Measurements from ENCODE around the gene P2RY8.
A peak's percentile ranks its signal among the peaks of the same experiment; 100 is the strongest.
"Not testable (repeated sequence)": the region's sequence is repeated elsewhere in the genome, so short reads cannot be mapped to it uniquely, and the experiment has no call there.

The P2RY8 gene

DNA sequence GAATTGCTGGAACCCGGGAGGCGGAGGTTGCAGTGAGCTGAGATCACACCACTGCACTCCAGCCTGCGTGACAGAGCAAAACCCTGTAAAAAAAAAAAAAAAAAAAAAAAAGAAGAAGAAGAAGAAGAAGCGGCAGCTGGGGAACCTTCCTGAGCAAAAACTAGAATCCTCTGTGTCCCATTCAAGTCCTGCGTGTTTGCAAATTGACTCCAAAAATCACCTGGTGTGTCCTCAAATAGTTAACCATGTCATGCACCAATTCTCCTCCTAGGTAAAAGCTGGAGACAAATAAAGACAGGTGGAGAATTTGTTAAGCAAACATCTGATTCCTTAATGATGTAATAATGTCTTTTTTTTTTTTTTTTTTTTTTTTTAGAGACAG is 52.4 kb downstream of the P2RY8 start:
- no peak for DNase-seq

DNA sequence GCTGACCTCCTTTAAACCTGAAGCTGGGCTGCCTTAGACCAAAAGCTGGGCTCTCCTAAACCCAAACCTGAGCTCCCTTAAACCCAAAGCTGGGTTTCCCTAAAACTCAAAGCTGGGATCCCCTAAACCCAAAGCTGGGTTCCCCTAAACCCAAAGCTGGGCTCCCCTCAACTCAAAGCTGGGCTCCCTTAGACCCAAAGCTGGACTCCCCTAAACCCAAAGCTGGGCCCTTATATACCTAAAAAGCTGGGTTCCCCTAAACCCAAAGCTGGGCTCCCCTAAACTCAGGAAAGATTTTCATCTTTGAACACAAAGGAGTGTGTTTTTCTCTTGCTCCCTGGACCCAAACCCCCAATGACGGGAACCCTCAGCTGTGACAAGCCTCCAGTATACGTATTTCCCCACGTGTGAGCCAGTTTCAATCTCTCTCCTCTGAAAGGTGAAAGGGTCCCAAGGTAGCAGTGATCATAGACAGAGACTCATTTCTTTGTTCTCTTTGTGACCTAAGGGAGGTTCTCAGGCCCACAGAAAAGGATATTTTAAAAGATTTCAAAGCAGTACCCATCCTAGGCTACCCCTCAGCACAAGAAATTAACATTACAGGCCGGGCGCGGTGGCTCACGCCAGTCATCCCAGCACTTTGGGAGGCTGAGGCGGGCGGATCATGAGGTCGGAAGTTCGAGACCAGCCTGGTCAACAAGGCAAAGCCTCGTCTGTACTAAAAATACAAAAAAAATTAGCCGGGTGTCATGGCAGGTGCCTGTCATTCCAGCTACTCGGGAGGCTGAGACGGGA is 52.9 kb downstream of the P2RY8 start:
- no peak for DNase-seq

DNA sequence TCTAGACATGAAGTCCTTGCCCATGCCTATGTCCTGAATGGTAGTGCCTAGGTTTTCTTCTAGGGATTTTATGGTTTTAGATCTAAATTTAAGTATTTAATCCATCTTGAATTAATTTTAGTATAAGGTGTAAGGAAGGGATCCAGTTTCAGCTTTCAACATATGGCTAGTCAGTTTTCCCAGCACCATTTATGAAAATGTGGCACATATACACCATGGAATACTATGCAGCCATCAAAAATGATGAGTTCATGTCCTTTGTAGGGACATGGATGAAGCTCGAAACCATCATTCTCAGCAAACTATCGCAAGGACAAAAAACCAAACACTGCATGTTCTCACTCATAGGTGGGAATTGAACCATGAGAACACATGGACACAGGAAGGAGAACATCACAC is 54.5 kb downstream of the P2RY8 start:
- DNase-seq: not testable (repeated sequence)

DNA sequence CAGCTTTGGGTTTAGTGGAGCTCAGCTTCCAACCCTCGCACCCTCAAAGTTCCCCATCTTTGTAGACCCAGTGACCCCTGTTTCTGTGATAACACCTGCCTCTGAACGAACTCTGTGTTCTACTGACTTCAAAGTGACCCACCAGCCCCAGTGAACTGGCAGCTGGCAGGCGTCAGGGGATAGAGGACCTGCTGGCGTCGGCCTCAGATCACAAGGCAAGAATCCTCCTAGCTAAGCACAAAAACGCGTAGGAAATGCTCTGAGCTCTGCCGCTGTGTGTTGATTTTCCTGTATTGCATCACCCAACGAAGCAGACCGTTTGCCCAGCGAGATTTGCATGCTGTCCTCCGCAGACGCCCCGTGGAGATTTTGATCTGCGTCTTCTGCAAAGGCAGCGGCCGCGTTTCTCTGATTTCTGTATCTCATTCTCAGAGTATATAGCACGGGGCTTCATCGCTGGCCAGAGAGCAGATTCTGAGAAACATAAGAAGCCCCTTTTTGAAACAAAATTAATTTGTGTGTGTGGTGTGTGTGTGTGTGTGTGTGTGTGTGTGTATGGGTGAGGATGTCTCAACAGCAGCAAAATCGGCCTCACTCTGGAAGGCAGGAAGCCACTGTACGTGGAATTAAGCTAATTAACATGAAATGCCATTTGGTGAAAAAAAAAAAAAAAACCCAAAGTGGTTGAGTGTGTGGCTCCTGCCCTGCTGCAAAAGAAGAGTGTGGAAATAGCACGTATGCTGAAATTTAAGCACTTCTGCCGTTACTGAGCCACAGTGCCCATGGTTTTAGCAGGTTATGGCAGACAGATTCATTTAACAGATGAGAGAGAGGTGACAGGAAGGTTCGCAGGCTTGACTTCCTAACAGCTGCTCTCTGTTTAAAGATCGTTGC is 55.1 kb downstream of the P2RY8 start:
- peak; percentile 85 for DNase-seq

DNA sequence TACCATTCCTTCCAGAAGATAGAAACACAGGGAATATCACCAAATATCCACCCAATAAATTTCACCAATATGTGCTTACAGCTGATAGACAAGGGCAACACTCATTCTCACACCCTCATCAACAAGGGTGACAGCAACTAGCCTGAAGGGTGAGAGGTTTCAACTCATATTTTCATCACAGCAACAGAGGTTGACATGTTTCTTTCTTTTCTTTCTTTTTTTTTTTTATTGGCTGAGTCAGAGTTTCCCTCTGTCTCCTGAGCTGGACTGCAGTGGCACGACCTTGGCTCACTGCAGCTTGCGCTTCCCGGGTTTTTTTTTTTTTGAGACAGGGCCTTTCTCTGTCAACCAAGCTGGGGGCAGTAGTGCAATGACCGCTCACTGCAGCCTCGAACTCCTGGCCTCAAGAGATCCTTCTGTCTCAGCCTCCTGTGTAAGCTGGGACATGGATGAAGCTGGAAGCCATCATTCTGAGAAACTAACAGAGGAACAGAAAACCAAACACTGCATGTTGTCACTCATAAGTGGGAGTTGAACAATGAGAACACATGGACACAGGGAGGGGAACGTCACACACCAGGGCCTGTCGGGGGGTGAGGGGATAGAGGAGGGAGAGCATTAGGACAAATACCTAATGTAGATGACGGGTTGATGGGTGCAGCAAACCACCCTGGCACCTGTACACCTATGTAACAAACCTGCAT is 56.8 kb downstream of the P2RY8 start:
- DNase-seq: no peak

DNA sequence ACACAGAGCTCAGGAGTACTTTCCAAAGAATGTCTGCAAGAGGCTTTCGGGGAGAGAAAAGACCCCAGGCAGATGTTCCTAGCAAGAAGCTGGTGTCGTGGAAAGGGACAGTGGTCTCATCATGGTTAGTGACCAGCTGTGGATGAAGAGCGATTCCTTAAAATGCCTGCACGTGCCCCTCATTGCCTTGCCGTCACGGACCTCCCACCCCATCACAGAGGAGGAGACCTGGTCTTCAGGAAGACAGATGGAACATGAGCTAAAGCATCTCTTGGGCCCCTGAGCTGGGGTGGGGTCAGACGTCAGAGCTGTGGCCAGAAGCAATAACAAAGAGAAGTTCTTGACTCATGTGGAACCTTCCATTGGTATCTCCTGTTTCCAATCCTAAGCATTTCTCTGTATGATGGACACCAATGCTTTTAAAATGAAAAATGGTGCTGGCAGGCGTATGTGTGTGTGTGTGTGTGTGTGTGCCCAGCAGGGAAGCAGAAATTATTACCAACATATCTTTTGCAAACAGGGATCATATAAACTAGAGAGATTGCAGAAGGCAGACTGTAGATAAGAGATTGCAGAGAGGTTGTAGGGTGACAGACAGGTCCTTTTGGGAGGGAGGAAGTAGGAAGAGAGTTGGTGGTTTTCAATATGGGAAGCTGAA is 59.1 kb downstream of the P2RY8 start:
- no peak for DNase-seq

DNA sequence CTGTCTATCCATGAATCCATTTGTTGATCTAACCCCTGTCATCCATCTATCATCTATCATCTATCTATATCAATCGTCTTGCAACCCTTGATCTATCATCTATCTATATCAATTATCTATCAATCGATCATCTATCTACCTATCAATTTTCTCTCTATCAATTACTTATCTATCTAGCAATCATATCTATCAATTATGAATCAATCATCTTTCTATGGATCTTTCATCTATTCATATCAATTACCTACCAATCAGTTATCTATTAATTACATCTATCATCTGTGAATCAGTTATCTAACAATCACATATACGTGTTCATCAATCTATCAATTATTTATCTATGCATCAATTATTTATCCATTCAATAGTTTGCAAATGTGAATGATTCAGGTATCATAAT is 59.8 kb downstream of the P2RY8 start:
- no peak for DNase-seq

GRCh38 chrX:1476682-1477081 is 60.3 kb downstream of the P2RY8 start:
- no peak for DNase-seq

DNA sequence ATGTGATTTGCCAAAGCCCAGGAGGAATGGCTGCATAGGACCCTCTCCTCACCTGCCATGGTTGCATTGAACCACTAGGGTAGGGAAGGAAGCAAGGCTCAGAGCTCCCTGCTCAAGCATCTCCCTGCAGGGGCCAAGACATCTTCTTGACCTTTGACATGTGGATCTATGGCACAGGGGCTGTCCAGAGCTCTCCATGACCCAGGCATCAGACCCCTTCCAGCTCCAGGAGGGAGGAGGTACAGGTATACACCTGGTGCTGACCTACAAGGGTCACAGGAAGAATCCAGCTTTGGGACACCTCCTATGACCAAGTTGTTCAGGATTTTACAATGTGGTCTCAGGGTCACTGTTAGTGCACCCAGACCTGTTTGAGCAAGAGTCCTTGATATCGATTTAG is 61.1 kb downstream of the P2RY8 start:
- no peak for DNase-seq

DNA sequence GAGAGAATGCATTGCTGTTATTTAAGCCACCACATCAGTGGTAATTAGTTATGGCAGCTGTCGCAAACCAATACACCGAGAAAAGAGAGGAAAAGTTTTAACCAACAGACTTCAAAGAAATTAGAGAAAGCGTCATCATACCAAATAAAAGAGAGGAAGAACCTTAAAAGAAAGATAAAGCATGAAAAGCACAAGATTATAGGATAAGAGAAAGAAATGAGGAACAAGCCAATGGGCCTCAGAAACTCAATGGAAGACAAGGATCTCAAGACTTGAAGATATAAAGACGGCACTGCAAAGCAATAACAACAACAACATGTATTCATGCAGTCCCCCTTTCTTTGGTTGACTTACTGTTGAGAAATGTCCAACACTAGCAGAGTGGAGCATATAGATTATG is 61.5 kb downstream of the P2RY8 start:
- no peak for DNase-seq

DNA sequence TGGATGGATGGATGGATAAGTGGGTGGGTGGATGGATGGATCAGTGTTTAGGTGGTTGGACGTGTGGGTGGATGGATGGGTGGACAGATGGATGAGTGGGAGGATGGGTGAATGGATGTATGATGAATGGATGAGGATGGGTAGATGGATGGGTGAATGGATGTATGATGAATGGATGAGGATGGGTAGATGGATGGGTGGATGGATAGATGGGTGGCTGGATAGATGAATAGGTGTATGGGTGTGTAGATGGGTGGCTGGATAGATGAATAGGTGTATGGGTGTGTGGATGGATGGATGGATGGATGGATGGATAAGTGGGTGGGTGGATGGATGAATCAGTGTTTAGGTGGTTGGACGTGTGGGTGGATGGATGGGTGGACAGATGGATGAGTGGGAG is 62.4 kb downstream of the P2RY8 start:
- DNase-seq: not testable (repeated sequence)

DNA sequence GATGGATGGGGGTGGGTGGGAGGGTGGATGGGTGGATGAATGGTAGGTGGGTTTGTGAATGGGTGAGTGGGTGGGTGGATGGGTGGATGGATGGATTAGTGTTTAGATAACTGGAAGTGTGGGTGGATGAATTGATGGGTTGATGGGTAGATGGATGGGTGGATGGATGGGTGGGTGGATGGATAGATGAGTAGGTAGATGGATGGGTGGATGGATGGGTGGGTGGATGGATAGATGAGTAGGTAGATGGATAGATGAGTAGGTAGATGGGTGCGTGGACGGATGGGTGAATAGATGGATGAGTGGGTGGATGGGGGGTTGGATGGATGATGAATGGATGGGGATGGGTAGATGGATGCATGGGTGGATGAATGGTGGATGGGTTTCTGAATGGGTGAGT is 64.0 kb downstream of the P2RY8 start:
- no peak for DNase-seq

- peak; percentile 88 for DNase-seq
Observed at GRCh38 chrX:1468250-1468772, 68.7 kb downstream of the P2RY8 start.

DNA sequence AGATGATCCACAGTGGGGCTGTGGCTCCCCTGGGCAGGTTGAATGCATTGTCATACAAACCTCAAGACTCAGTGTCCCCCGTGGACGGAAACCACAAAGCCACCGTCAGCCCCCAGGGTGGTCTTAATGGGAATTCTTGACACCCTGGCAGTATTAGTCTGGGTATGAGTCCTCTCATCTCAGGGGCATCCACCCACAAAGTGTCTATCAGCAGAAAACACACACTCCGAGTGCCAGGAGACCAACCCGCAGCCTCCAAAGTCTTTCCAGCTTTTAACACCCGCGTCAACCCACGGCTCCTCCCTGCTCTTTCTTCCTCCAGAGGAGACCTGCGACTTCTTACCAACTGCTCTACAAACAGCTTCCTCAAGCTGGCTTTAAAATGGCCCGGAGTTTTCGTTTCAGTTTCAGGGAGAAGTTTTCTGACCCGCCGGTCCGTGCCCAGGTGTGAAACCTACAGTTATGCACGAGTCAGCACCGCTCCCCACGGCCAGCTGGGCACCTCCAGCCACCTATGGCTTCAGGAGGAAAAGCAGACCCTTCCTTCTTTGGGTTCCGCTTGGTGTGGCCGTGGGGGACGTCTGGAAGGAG is 69.9 kb downstream of the P2RY8 start:
- DNase-seq: peak; percentile 47

- DNase-seq: no peak
Observed at GRCh38 chrX:1466232-1466661, 70.7 kb downstream of the P2RY8 start.

DNA sequence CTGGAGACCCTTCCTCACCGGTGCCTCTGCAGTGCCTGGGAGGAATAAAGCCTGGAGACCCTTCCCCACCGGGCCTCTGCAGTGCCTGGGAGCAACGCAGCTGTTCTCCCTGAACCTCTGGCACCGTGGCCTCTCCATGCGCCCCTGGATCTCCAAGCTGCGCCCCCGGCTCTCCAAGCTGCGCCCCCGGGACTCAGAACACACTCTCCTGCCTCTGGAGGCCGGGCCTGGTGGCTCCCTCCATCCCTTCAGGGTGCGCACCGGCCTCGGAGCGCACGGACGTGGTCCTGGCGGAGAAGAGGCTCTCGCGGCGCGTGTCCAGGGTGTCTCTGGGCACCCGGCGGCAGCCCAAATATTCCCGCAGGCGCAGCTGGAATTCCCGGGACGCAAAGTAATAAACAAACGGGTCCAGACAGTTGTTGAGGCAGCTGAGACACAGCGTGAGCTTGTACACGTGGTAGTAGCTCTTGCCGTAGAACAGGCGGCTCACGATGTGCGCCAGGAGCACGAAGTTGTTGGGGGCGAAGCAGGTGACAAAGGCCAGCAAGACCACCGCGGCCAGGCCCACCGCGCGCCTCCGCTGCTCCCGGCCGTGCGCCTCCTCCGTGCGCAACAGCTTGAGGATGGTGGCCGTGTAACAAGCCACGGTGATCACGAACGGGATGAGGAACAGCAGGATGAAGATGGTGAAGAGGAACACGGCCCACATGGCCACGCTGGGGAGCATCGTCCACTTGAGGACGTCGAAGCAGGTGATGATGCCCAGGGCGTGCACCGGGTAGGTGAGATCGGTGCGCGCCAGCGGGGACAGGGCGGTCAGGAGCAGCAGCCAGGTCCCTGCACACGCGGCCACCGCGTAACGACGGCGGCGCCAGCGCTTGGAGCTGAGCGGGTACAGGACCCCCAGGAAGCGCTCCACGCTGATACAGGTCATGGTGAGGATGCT is 71.4 kb downstream of the P2RY8 start:
- no peak for DNase-seq

DNA sequence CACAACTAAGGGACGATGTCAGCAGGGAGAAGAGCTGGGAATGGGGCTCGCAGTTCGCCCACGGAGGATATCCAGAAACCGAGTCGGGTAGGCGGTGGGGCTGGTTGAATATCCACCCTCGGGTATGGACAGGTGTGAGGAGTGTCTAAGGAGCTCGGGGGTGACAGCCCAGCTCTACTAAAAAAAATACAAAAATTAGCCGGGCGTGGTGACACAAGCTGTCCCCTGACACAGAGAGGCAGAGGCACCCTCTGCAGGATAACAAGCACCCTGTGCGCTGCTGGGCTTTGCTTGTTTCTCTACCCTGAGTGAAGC is 72.1 kb downstream of the P2RY8 start:
- no peak for DNase-seq

DNA sequence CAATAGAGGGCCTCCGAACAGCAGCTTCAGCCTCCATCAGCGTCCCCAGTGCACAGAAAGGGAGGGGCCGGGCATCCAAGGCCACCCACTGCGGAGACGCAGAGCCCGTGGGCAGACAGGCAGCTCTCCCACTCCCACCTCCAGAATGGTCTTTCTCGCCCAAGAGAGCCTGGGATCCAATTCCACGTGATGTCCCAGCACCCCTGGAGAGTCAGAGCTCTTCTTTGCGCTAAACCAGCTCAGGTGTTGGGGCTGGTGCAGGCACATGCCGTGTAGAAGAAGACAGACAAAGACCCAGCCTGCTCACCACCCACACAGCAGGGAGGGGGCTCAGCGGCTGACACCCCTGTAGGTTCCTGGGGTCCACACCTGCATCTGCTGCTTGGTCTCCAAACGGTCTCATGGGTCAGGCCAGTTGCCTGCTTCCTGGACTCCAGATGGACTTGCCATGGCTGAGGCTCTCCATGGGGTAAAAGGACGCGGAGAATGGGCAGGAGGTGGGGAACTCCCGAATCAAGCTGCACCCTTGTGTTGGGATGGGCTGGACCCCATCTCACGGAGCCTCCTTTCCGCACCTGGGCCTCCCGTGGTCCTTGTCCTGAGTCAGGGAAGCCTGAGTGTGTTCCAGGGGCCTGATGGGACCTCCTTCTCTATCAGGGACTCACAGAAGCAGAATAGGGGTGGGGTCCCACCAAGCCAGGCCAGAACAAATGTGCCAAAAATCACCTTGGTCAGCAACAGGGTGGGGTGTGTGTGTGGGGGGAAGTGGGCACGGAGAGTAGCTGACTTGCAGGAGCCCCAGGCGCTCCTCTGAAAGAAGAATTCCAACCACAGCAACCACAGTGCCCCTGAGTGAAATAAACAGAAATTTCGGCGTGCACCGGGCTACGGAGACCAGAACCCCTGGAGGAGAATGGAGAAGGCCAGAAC is 72.7 kb downstream of the P2RY8 start:
- peak; percentile 45 for DNase-seq

DNA sequence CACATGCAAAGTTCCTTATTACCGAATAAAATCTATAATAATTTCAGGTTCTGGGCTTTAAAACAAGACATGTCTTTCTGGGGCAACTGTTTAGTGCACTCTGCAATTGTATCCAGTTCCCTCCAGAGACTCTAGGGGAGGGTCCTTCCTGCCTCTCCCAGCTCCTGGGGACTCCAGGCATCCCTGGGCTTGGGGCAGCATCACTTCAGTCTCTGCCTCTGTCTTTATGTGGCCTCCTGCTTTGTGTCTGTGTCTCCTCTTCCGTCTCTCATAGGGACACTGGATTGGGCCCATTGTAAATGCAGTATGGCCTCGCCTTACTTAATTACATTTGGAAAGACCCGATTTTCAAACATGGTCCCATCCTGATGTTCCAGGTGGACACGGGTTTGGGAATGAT is 73.4 kb downstream of the P2RY8 start:
- DNase-seq: no peak

DNA sequence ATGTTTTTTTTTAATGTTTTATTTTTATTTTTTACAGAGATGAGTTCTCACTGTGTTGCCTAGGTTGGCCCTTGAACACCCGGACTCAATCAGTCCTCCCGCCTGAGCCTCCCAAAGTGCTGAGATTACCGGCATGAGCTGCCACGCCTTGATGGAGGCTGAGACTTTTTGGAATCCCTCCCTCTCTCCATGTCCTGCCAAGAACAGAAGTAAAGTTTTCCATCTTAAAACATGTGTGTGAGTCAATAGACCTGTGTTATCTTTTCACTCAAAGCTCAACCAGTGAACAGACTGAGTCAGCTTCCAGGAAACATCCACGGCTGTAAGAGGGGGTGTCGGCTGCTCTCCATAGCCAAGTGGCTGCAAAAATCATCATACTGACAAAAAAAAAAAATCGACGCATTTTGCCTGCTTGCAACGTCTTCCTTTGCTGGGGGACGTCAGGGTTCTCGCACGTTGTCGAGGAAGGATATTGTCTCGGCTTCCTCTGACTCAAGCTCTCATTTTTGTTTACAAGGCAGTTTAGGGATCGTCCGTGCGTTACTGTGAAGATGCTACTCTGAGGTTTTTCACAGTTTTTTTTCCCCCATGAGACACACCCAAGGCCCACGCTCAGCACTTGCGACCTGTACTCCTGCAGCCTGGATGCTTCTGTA is 74.3 kb downstream of the P2RY8 start:
- peak; percentile 97 for DNase-seq
